Lung (tissue), 12 donors: Measurements from ENCODE around the gene TMEM235. TPM values are rescaled to one million over a fixed set of nuclear protein-coding genes. Genes with fewer than 3 reads are reported as not detected.

Source experiments
- ATAC-seq: fragments of 200-7000 bp; cut with Tn5 transposase; one replicate; pipeline ENCODE4 v1.9.1; 2020; ENCODE audit warnings: moderate number of reproducible peaks; ENCODE audit not compliant: insufficient read depth, low FRiP score
- DNase-seq, 3 donors: peaks; one replicate each; pipeline ENCODE4 v3.0.0-alpha.2; 2013 to 2017
- H3K27ac ChIP-seq, 2 donors: one replicate each; pipeline ENCODE4 v1.5.1; 2013; ENCODE audit warnings: mild to moderate bottlenecking in 2 of 2, moderate library complexity in 2 of 2, control low read depth in 1 of 2, inconsistent platforms in 1 of 2, low read depth in 1 of 2, low read length in 1 of 2
- H3K27me3 ChIP-seq, 3 donors: one replicate each; pipeline ENCODE4 v1.5.1; 2013; ENCODE audit warnings: low read length in 2 of 3; ENCODE audit not compliant: control insufficient read depth in 3 of 3, insufficient read depth in 3 of 3
- H3K36me3 ChIP-seq, 4 donors: one replicate each; pipeline ENCODE4 v1.5.1; 2013; ENCODE audit warnings: low read length in 4 of 4, mild to moderate bottlenecking in 1 of 4, moderate library complexity in 1 of 4; ENCODE audit not compliant: control insufficient read depth in 4 of 4, insufficient read depth in 4 of 4
- H3K4me1 ChIP-seq, 5 donors: one replicate each; pipeline ENCODE4 v1.5.1; 2013; ENCODE audit warnings: low read length in 5 of 5, mild to moderate bottlenecking in 2 of 5, moderate library complexity in 1 of 5; ENCODE audit not compliant: control insufficient read depth in 5 of 5, insufficient read depth in 5 of 5
- H3K4me3 ChIP-seq: one replicate; pipeline ENCODE4 v1.5.1; 2013; ENCODE audit warnings: mild to moderate bottlenecking, control low read depth, moderate library complexity
- H3K9ac ChIP-seq, 2 donors: one replicate each; pipeline ENCODE4 v1.5.1; 2013; ENCODE audit warnings: low read length in 2 of 2, control low read depth in 1 of 2; ENCODE audit not compliant: insufficient read depth in 1 of 2
- H3K9me3 ChIP-seq, 4 donors: one replicate each; pipeline ENCODE4 v1.5.1; 2013; ENCODE audit warnings: low read length in 3 of 4, mild to moderate bottlenecking in 1 of 4, moderate library complexity in 1 of 4; ENCODE audit not compliant: control insufficient read depth in 4 of 4, insufficient read depth in 3 of 4
- WGBS, 2 donors: extraction: QIAGEN DNeasy Blood & Tissue Kit; methylation state at CpG; one replicate each; pipeline ENCODE4 v1.1.7; 2013; 5-methylcytosine and 5-hydroxymethylcytosine counted together
- polyA plus RNA-seq, 2 donors: library from polyadenylated mRNA; stranded (reverse); fragments of 200-250 nt; gene quantifications; one replicate each; pipeline ENCODE4 v1.2.1, GENCODE V29; 2013
- total RNA-seq, 2 donors: library from RNA; depleted of rRNA in 1 of 2; stranded (reverse); fragments of >200 nt in 1 of 2; gene quantifications; one replicate each; pipeline ENCODE4 v1.2.1, GENCODE V29; 2014 to 2021
- TF ChIP-seq, protein P1 (sequence below): IDR thresholded peaks from 2 replicates; pipeline ENCODE4 v1.5.1; 2012; ENCODE audit warnings: mild to moderate bottlenecking; ENCODE audit errors: control extremely low read depth, extremely low read depth
- donor health status: control.
- donor health status: control.
- donor health status: Bipolar disorder and iron deficiency.
- donor health status: healthy.
- donor health status: DM: yes; HTN: yes; CAD: no.

The TMEM235 gene
- total and polyA plus RNA-seq, 4 donors = 0.08 to 0.97 TPM; not detected in 2

DNA sequence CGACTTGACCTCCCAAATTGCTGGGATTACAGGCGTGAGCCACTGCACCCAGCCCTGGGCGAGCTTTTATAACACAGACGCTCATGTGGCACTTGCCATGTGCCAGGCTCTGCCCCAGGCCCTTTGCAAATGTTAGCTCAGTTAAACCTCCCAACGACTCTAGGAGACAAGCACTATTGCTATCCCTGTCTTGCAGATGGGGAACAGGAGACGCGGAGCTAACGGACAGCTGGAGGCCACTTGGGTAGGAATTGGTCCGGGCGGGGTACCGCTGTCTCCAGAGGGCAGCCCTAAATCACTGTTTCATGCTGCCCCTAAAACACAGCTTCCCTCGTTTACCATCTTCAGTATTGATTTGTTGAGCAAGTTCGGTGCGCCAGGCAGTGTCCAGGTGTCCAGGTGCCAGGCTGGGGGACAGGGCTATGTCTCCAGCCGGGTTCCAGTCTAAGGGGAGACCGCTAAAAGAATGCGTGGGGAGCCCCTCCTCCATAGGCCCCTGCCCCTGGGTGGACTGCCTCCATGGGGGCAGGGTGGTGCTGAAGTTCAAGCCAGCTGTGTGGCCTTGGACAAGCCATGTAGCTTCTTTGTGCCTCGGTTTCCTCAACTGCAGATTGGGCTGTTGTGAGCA is 23.7 kb downstream of the TMEM235 start:
- TF ChIP-seq, protein P1, sequence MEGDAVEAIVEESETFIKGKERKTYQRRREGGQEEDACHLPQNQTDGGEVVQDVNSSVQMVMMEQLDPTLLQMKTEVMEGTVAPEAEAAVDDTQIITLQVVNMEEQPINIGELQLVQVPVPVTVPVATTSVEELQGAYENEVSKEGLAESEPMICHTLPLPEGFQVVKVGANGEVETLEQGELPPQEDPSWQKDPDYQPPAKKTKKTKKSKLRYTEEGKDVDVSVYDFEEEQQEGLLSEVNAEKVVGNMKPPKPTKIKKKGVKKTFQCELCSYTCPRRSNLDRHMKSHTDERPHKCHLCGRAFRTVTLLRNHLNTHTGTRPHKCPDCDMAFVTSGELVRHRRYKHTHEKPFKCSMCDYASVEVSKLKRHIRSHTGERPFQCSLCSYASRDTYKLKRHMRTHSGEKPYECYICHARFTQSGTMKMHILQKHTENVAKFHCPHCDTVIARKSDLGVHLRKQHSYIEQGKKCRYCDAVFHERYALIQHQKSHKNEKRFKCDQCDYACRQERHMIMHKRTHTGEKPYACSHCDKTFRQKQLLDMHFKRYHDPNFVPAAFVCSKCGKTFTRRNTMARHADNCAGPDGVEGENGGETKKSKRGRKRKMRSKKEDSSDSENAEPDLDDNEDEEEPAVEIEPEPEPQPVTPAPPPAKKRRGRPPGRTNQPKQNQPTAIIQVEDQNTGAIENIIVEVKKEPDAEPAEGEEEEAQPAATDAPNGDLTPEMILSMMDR = no peak
- no peak for DNase-seq
- Histone ChIP-seq H3K4me3 (no peak overlapping the region), H3K27ac (peak overlapping the region in 1 of 2 donors; percentile 83), H3K9ac (no peak overlapping the region), H3K27me3 (no peaks in the 10 kb centered on the region), H3K4me1 (peaks cover 0 to 46% (median 23%) of the 10 kb centered on the region in 5 donors), H3K36me3 (no peaks in the 10 kb centered on the region), H3K9me3 (no peaks in the 10 kb centered on the region)
- WGBS, 2 donors = 89 to 92% methylated on average over 18 of the region's 18 CpGs
- no peak for ATAC-seq

GRCh38 chr17:78255953-78256706 is 24.7 kb downstream of the TMEM235 start:
- Histone ChIP-seq H3K27me3 (no peaks in the 10 kb centered on the region), H3K9me3 (no peaks in the 10 kb centered on the region), H3K27ac (peak overlapping the region in 1 of 2 donors; percentile 83), H3K36me3 (no peaks in the 10 kb centered on the region), H3K4me3 (no peak overlapping the region), H3K9ac (no peak overlapping the region), H3K4me1 (peaks cover 0 to 39% (median 21%) of the 10 kb centered on the region in 5 donors)
- TF ChIP-seq, protein P1 = no peak
- no peak for DNase-seq
- no peak for ATAC-seq
- 52 to 72% methylated on average over 14 of the region's 14 CpGs for whole genome bisulfite sequencing, 2 donors

GRCh38 chr17:78256707-78257591 is 25.5 kb downstream of the TMEM235 start:
- no peaks in the 10 kb centered on the region for H3K27me3 ChIP-seq
- peak in 2 of 3 donors; percentile 42 for DNase-seq
- H3K9ac ChIP-seq = no peak overlapping the region
- no peaks in the 10 kb centered on the region for H3K9me3 ChIP-seq
- peak overlapping the region in 1 of 2 donors; percentile 83 for H3K27ac ChIP-seq
- 51 to 65% methylated on average over 18 of the region's 18 CpGs for WGBS, 2 donors
- H3K4me1 ChIP-seq = peaks cover 0 to 36% (median 21%) of the 10 kb centered on the region in 5 donors
- TF ChIP-seq, protein P1 = no peak
- H3K36me3 ChIP-seq = no peaks in the 10 kb centered on the region
- H3K4me3 ChIP-seq = no peak overlapping the region
- no peak for ATAC-seq
